Fibroblast of the aortic adventitia (primary cell): Measurements from ENCODE around the gene PEX10. TPM values are rescaled to one million over a fixed set of nuclear protein-coding genes. Genes with fewer than 3 reads are reported as not detected.

ENCODE experiments used
- DNase-seq: peaks from one replicate; pipeline ENCODE4 v3.0.0-alpha.2; 2010; ENCODE audit warnings: low read depth
- H3K4me3 ChIP-seq: 2 replicates; pipeline ENCODE4 v1.5.1; 2011; ENCODE audit warnings: low read depth, mild to moderate bottlenecking, control low read depth, low read length, moderate library complexity
- CTCF ChIP-seq: IDR thresholded peaks from 2 replicates; pipeline ENCODE4 v1.5.1; 2011; ENCODE audit warnings: mild to moderate bottlenecking, low read length, control low read depth, inconsistent platforms; ENCODE audit not compliant: insufficient read depth
- total RNA-seq: library from RNA; depleted of rRNA; stranded (reverse); fragments of >200 nt; gene quantifications from 2 replicates; pipeline ENCODE4 v1.2.3, GENCODE V29; 2012; ENCODE audit warnings: low replicate concordance

PEX10 gene
- total RNA-seq, 1 donor: 24.9 TPM

- H3K4me3 ChIP-seq: no peak overlapping the region
- DNase-seq: no peak
- no peak for TF ChIP-seq CTCF
Observed at GRCh38 chr1:2407991-2408275, 4.4 kb downstream of the PEX10 start.

GRCh38 chr1:2407166-2407990 lies 5.0 kb downstream of the PEX10 start:
- no peak for TF ChIP-seq CTCF
- DNase-seq: no peak
- no peak overlapping the region for H3K4me3 ChIP-seq

- H3K4me3 ChIP-seq: no peak overlapping the region
- TF ChIP-seq CTCF: no peak
- DNase-seq: no peak
Observed at GRCh38 chr1:2406451-2407041, 5.8 kb downstream of the PEX10 start.

- no peak for TF ChIP-seq CTCF
- H3K4me3 ChIP-seq: no peak overlapping the region
- DNase-seq: no peak
Observed at GRCh38 chr1:2405588-2406295, 6.6 kb downstream of the PEX10 start.

GRCh38 chr1:2404890-2405511 lies 7.4 kb downstream of the PEX10 start:
- no peak for DNase-seq
- no peak for TF ChIP-seq CTCF
- no peak overlapping the region for H3K4me3 ChIP-seq

GRCh38 chr1:2404142-2404889 lies 8.0 kb downstream of the PEX10 start:
- H3K4me3 ChIP-seq: no peak overlapping the region
- TF ChIP-seq CTCF: no peak
- no peak for DNase-seq
